Neural cell (in vitro differentiated cells): ENCODE data around the gene RIMS1.

Experiments
- CTCF ChIP-seq: fragments of 450-650 bp; IDR thresholded peaks from 2 replicates; pipeline ENCODE4 v1.5.1; 2014; ENCODE audit warnings: antibody characterized with exemption, mild to moderate bottlenecking, moderate library complexity; ENCODE audit not compliant: poor library complexity, severe bottlenecking
- EZH2 ChIP-seq: fragments of 200-600, 300-800 bp; shearing (Covaris generic), sonication (generic); IDR thresholded peaks from 2 replicates; pipeline ENCODE4 v1.6.1; 2014; ENCODE audit warnings: antibody characterized with exemption, low read length, borderline replicate concordance, mild to moderate bottlenecking; ENCODE audit not compliant: insufficient read depth, poor library complexity, severe bottlenecking
- MXI1 ChIP-seq: fragments of 450-650 bp; conservative IDR thresholded peaks from 2 replicates; pipeline ENCODE4 v1.6.1; 2014; ENCODE audit warnings: antibody characterized with exemption, mild to moderate bottlenecking; ENCODE audit not compliant: poor library complexity, severe bottlenecking
- POLR2AphosphoS5 ChIP-seq: IDR thresholded peaks from 2 replicates; pipeline ENCODE4 v1.6.1; 2012
- RAD21 ChIP-seq: fragments of 450-650 bp; conservative IDR thresholded peaks from 2 replicates; pipeline ENCODE4 v1.6.1; 2014; ENCODE audit warnings: antibody characterized with exemption, mild to moderate bottlenecking, moderate library complexity

- no peak for TF ChIP-seq CTCF
- TF ChIP-seq EZH2: no peak
- no peak for TF ChIP-seq POLR2AphosphoS5
- no peak for TF ChIP-seq MXI1
- no peak for TF ChIP-seq RAD21
Measured at GRCh38 chr6:72140795-72141194, 254.4 kb downstream of the RIMS1 start.
